ENCODE measurements around the gene NCCRP1.
A peak's percentile ranks its signal among the peaks of the same experiment; 100 is the strongest.

NCCRP1 gene

DNA sequence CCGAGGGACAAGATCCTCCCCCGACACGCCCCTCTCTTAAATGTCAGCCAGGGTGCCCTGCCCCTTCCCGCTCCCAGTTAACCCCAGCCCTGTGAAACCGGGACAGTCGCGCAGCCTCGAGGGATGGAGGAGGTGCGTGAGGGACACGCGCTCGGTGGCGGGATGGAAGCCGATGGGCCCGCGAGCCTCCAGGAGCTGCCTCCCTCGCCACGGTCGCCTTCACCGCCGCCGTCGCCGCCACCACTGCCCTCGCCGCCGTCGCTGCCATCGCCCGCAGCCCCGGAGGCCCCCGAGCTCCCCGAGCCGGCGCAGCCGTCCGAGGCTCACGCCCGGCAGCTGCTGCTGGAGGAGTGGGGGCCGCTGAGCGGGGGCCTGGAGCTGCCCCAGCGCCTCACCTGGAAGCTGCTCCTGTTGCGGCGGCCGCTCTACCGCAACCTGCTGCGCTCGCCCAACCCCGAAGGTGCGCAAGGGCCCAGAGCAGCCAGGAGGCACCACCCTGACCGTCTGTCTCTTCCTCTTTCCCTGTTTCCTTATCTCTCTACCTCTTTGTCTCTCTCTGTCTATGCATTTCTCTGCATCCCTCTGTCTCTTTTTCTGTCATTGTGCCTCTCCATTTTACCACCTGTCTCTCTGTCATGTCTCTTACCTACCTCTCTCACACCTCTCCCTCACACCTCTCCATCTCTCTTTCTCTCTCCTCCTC lies at the start of gene NCCRP1:
Gene NCCRP1 (plus strand): TSS at position 105 of the 703 bp plus-strand sequence. CDS start 19 bp downstream, at position 124.
- no peak for DNase-seq

GRCh38 chr19:39147480-39147879 lies 49.3 kb upstream of the NCCRP1 start:
- no peak for DNase-seq

DNA sequence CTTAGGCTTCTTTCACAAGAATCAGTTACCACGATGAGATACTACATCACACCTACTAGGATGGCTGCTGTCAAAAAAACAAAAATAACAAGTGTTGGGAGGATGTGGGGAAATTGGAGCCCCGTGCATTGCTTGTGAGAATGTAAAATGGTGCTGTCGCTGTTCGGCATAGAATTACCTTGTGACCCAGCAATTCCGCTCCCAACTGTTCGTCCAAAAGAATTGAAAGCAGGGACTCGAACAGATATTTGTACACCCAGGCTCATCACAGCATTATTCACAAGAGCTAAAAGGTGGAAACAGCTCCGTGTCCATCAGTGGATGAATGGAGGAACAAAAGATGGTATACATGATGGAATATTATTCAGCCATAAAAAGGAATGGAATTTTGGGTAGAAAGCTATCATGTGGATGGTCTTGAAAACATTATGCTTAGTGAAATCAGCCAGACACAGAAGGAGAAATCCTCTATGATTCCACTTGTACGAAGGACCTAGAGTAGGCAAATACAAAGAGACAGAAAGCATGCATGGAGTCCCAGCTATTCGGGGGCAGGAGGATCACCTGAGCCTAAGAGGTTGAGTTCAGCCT lies 47.7 kb upstream of the NCCRP1 start:
- DNase-seq = no peak

DNA sequence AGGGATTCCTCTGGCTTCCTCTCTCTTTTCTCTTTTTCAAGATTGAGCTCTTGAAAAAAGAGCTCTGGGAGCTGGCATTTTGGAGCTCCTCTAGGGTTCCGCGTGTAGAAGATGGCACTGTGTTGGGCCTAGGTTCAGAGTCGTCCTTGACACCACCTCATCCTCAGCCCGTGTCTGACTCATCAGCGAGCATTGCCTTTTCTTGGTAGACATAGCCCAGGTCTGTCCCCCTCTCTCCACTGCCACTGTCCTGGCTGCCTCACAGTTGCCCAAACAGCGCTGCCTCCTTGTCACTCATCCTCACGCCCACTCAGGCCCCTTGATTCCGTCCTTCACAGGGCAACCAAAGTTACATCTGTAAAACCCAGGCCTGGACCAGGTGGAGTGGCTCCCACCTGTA lies 46.5 kb upstream of the NCCRP1 start:
- no peak for DNase-seq

- no peak for DNase-seq
Measured at GRCh38 chr19:39150807-39151600, 45.8 kb upstream of the NCCRP1 start.

- no peak for DNase-seq
Measured at GRCh38 chr19:39152066-39152465, 44.7 kb upstream of the NCCRP1 start.

GRCh38 chr19:39154100-39154628 lies 42.6 kb upstream of the NCCRP1 start:
- no peak for DNase-seq

DNA sequence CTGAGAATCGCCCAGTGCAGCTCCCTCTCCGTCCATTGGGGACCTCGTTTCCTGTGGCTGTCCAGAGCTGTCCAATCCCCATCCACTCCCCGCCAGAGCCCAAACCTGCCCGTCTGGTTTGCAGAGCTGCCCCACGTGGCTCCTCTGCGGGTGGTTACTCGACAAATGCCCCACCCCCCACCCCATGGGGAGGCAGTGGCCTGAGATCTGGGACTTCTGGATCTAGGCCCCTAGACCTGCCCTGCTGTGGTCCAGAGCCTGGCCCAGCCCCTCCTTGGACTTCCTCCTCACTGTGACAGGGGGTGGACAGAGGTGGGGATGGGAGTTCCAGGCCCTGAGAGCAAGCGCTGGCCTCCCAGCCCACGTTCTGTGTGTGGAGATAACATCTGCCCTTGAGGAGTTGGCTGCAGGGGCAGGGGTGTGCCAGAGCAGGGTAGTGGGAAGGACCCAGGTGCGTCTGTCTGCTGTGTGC lies 42.1 kb upstream of the NCCRP1 start:
- DNase-seq = no peak

GRCh38 chr19:39155114-39155700 lies 41.6 kb upstream of the NCCRP1 start:
- DNase-seq = no peak

- DNase-seq = no peak
Measured at GRCh38 chr19:39155741-39156140, 41.0 kb upstream of the NCCRP1 start.

DNA sequence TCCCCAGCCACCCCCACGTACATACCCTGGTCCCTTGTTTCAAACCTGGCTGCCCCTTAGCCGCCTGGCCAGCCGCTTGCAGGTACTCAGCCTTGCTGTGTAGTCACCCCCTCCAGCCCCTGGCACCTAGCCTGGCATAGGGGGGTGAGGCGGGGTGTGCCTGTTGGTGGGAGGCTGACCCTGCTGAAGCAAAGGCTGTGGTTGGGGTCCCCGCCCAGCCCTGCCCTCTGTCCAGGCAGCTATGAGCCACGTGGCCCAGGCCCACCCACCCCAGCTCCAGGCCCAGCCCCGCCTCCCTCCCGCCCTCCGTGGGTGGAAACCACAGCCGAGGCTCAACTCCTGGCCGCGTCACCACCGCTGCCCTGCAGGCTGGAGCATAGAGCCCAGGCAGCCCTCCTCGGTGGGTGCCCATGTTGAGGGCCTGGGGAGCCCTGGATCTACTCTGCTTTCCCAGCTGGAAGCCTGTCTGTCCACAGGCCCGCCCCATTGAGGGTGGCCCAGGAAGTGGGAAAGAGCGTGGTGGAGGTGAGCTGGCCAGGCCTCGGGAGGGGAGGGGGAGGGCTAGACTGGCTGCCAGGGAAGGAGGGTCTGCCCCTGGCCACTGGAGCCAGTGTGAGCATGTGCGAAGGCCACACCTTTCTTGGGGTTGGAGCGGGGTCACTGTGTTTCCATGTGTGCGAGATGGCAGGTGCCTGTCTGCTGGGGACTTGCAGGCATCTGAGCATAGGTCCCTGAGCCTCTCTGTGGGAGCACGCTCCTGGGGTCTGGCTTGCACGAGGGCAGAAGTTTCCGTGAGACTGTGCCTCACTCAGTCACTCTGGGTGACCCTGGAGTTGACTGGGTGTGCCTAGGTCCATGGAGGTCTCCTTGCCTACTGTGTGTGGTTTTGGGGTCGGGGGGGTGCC lies 40.2 kb upstream of the NCCRP1 start:
- no peak for DNase-seq

GRCh38 chr19:39157275-39157996 lies 39.3 kb upstream of the NCCRP1 start:
- no peak for DNase-seq

DNA sequence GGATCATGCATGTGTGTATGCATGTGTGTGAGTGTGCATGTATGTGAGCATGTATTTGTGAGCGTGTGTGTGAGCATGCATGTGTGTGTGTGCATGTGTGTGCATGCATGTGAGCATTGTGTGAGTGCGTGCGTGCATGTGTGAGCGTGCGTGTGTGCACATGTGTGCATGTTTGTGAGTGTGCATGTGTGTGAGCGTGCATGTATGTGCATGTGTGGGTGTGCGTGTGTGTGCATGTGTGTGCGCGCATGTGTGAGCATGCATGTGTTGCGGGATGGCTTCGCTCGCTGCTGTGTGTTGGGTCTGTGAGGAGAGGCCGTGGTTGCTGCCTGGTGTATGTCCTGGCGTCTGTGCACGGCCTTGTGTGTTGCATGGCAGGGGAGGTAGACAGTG lies 38.8 kb upstream of the NCCRP1 start:
- DNase-seq = no peak

DNA sequence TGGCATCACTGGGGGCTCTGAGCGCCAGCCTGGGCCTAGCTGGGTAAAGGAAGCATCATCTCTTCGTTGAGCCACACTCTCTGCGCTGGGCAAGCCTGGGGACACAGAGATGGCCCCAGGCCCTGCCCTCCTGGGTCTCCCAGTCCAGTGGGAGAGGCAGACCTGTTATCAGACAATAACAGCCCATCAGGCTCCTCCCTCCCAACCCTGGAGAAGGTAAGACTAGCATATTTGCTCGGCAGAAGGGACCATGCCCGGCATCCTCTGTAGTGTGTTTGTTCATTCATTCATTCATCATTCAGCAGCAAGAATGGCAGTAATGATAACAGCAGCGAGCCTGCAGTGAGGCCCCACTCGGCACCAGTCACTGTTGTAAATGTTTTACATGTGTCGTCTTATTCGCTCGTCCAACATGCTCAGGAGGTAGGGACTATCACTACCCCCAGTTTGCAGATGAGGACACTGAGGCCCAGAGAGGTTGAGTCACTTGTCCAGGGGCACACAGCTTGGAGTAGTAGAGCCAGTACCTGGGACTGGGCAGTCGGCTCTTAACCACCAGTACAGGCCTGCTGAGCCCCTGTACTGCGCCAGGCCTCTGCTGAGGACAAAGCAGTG lies 38.0 kb upstream of the NCCRP1 start:
- DNase-seq = no peak

DNA sequence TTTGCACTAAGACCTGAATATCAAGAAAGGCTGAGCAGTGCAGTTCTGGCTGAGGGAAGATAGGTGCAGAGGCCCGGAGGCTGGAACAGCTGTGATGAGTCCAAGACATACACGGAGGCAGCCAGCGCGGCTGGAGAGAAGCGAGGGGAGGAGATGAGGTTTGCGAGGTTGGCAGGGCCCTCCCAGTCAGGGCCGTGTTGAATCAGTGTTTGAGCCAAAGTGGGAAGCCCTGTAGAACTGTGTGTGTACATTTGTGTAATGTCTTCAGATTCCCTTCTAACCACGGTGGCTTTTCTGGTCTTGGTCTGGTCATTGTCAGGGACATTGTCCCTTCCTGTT lies 36.3 kb upstream of the NCCRP1 start:
- peak; percentile 9 for DNase-seq

GRCh38 chr19:39160889-39161672 lies 35.7 kb upstream of the NCCRP1 start:
- DNase-seq = no peak

- no peak for DNase-seq
Measured at GRCh38 chr19:39162441-39163043, 34.2 kb upstream of the NCCRP1 start.

GRCh38 chr19:39163621-39164020 lies 33.1 kb upstream of the NCCRP1 start:
- DNase-seq = no peak

- no peak for DNase-seq
Measured at GRCh38 chr19:39164289-39164688, 32.5 kb upstream of the NCCRP1 start.

GRCh38 chr19:39165857-39166256 lies 30.9 kb upstream of the NCCRP1 start:
- no peak for DNase-seq
